ENCODE results near the gene MYO15A. TPM values are rescaled to one million over a fixed set of nuclear protein-coding genes. Genes with fewer than 3 reads are reported as not detected.
A peak's percentile ranks its signal among the peaks of the same experiment; 100 is the strongest.

Gene MYO15A
- polyA plus RNA-seq, 1 donor (not counting 4 experiments of a cell fraction or from before 2014, with no cell fraction given), result 0.20 TPM

DNA sequence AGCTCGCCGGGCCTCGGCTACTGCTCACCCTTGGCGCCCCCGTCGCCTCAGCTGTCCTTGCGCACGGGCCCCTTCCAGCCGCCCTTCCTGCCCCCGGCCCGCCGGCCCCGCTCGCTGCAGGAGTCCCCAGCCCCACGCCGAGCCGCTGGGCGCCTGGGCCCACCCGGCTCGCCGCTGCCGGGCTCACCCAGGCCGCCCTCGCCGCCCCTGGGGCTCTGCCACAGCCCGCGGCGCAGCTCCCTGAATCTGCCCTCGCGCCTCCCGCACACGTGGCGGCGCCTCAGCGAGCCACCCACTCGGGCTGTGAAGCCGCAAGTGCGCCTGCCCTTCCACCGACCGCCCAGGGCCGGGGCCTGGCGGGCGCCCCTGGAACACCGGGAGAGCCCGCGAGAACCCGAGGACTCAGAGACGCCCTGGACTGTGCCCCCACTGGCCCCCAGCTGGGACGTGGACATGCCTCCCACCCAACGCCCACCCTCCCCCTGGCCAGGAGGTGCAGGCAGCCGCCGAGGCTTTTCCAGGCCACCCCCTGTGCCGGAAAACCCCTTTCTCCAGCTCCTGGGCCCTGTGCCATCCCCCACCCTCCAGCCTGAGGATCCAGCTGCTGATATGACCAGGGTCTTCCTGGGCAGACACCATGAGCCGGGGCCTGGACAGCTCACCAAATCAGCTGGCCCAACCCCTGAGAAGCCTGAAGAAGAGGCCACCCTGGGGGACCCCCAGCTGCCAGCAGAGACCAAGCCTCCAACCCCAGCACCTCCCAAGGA, 12.8 kb downstream of the MYO15A start:
- Histone ChIP-seq H3K9me3 (ENCODE audit: control insufficient read depth, low read depth, low read length) (no peaks in the 10 kb centered on the region), H3K36me3 (ENCODE audit: control insufficient read depth in 2 of 2, extremely low read depth in 1 of 2, insufficient read depth in 2 of 2, low read length in 2 of 2) (no peaks in the 10 kb centered on the region), H2AFZ (ENCODE audit: control insufficient read depth, low read length) (no peak overlapping the region), H3K4me3 (ENCODE audit: control insufficient read depth in 2 of 3, extremely low read depth in 1 of 3, insufficient read depth in 2 of 3, low read depth in 1 of 3, low read length in 3 of 3) (no peak overlapping the region), H3K4me1 (ENCODE audit: control insufficient read depth, extremely low read depth, insufficient read depth, low read length) (no peaks in the 10 kb centered on the region), H3K79me2 (ENCODE audit: control insufficient read depth, insufficient read depth, low read length) (no peaks in the 10 kb centered on the region), H3K27me3 (ENCODE audit: control insufficient read depth, extremely low read depth, insufficient read depth, low read length) (peaks cover 3% of the 10 kb centered on the region), H3K27ac (ENCODE audit: control insufficient read depth, insufficient read depth, low read length) (no peak overlapping the region), H3K9me1 (ENCODE audit: control insufficient read depth, extremely low read depth, insufficient read depth, low read length) (no peaks in the 10 kb centered on the region), H4K20me1 (ENCODE audit: control insufficient read depth, extremely low read depth, insufficient read depth, low read length) (no peaks in the 10 kb centered on the region), H3K4me2 (ENCODE audit: control insufficient read depth, extremely low read depth, insufficient read depth, low read depth, low read length) (no peak overlapping the region), H3K9ac (ENCODE audit: control insufficient read depth, extremely low read depth, insufficient read depth, low read length) (no peak overlapping the region)
- no peak for FAIRE-seq
- dilution Hi-C loops (cut with MboI; ENCODE audit: extremely low pct_ligation_motif_present, low sequenced_read_pairs), result no loop called here
- TF ChIP-seq EZH2 (IDR thresholded peaks at IDR 0.05; ENCODE audit: low read length), result no peak
- DNase-seq (ENCODE audit: low read depth, low spot score), result no peak

- peak; percentile 23 for FAIRE-seq
- no peak overlapping the region for H3K9ac ChIP-seq (ENCODE audit: control insufficient read depth, extremely low read depth, insufficient read depth, low read length)
- H3K4me1 ChIP-seq (ENCODE audit: control insufficient read depth, extremely low read depth, insufficient read depth, low read length), result no peaks in the 10 kb centered on the region
- no peaks in the 10 kb centered on the region for H3K9me1 ChIP-seq (ENCODE audit: control insufficient read depth, extremely low read depth, insufficient read depth, low read length)
- H3K36me3 ChIP-seq (ENCODE audit: control insufficient read depth in 2 of 2, extremely low read depth in 1 of 2, insufficient read depth in 2 of 2, low read length in 2 of 2), result no peaks in the 10 kb centered on the region
- H2AFZ ChIP-seq (ENCODE audit: control insufficient read depth, low read length), result no peak overlapping the region
- no peak overlapping the region for H3K4me3 ChIP-seq (ENCODE audit: control insufficient read depth in 2 of 3, extremely low read depth in 1 of 3, insufficient read depth in 2 of 3, low read depth in 1 of 3, low read length in 3 of 3)
- dilution Hi-C loops (cut with MboI; ENCODE audit: extremely low pct_ligation_motif_present, low sequenced_read_pairs), result no loop called here
- no peak overlapping the region for H3K4me2 ChIP-seq (ENCODE audit: control insufficient read depth, extremely low read depth, insufficient read depth, low read depth, low read length)
- TF ChIP-seq EZH2 (IDR thresholded peaks at IDR 0.05; ENCODE audit: low read length), result no peak
- TF ChIP-seq, protein P1, sequence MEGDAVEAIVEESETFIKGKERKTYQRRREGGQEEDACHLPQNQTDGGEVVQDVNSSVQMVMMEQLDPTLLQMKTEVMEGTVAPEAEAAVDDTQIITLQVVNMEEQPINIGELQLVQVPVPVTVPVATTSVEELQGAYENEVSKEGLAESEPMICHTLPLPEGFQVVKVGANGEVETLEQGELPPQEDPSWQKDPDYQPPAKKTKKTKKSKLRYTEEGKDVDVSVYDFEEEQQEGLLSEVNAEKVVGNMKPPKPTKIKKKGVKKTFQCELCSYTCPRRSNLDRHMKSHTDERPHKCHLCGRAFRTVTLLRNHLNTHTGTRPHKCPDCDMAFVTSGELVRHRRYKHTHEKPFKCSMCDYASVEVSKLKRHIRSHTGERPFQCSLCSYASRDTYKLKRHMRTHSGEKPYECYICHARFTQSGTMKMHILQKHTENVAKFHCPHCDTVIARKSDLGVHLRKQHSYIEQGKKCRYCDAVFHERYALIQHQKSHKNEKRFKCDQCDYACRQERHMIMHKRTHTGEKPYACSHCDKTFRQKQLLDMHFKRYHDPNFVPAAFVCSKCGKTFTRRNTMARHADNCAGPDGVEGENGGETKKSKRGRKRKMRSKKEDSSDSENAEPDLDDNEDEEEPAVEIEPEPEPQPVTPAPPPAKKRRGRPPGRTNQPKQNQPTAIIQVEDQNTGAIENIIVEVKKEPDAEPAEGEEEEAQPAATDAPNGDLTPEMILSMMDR (optimal IDR thresholded peaks at IDR 0.05 in 1 of 3, IDR thresholded peaks at IDR 0.05 in 1 of 3, conservative IDR thresholded peaks at IDR 0.05 in 1 of 3; ENCODE audit: extremely low read depth in 1 of 3, insufficient read depth in 2 of 3, low read length in 3 of 3), result no peak
- DNase-seq (ENCODE audit: low read depth, low spot score), result no peak
- no peaks in the 10 kb centered on the region for H4K20me1 ChIP-seq (ENCODE audit: control insufficient read depth, extremely low read depth, insufficient read depth, low read length)
- no peak overlapping the region for H3K27ac ChIP-seq (ENCODE audit: control insufficient read depth, insufficient read depth, low read length)
- H3K9me3 ChIP-seq (ENCODE audit: control insufficient read depth, low read depth, low read length), result no peaks in the 10 kb centered on the region
- H3K27me3 ChIP-seq (ENCODE audit: control insufficient read depth, extremely low read depth, insufficient read depth, low read length), result peaks cover 3% of the 10 kb centered on the region
- no peaks in the 10 kb centered on the region for H3K79me2 ChIP-seq (ENCODE audit: control insufficient read depth, insufficient read depth, low read length)
These were observed 14.6 kb downstream of the MYO15A start for GRCh38 chr17:18122990-18123753.

All from keratinocyte (primary cell).